Activated CD8-positive, alpha-beta memory T cell treated with anti-CD3 and anti-CD28 coated beads for 36 hours (primary cell): ENCODE results near the gene HOXB7. TPM values are rescaled to one million over a fixed set of nuclear protein-coding genes. Genes with fewer than 3 reads are reported as not detected.

ENCODE experiments used
- CTCF ChIA-PET: fragments of 350-600 bp; sonication (Branson Sonifier 250); formaldehyde crosslinking; loops from one replicate; lab custom pipeline; 2021; ENCODE audit warnings: antibody characterized with exemption; lab: Charles Lee
- POLR2A ChIA-PET: fragments of 350-600 bp; sonication (Branson Sonifier 250); formaldehyde crosslinking; loops from one replicate; lab custom pipeline; 2021; ENCODE audit warnings: antibody characterized with exemption; lab: Charles Lee
- total RNA-seq, 2 experiments: library from RNA; stranded (reverse); gene quantifications; one replicate each; pipeline ENCODE4 v1.2.3, GENCODE V29; 2021

HOXB7 gene
- total RNA-seq, 2 experiments from 2014 or later: 0.59 to 0.73 TPM

GRCh38 chr17:48593840-48594537, 16.8 kb downstream of the HOXB7 start:
- POLR2A ChIA-PET: no interaction called here
- CTCF ChIA-PET: interaction anchor here (0.8 to 3.2 kb wide), 21 partner anchors 10 to 569 kb away, joined by 3 to 24 read pairs (median 5); no protein-coding TSS in a partner anchor

GRCh38 chr17:48593126-48593829, 17.5 kb downstream of the HOXB7 start, which contains the start of gene HOXB5:
Gene HOXB5 (minus strand): TSS chr17:48593779. CDS start chr17:48593682, 97 bp downstream.
- POLR2A ChIA-PET: interaction anchor here (0.6 kb wide), 1 partner anchor 32 kb away, joined by 4 read pairs; no protein-coding TSS in a partner anchor
- CTCF ChIA-PET: interaction anchor here (0.5 to 3.2 kb wide), 36 partner anchors 10 to 568 kb away, joined by 3 to 24 read pairs (median 4); partner anchors contain the start of genes HOXB8 and HOXB9

- POLR2A ChIA-PET: interaction anchor here (0.6 kb wide), 1 partner anchor 33 kb away, joined by 4 read pairs; no protein-coding TSS in a partner anchor
- CTCF ChIA-PET: interaction anchor here (0.6 to 3.2 kb wide), 23 partner anchors 9 to 567 kb away, joined by 3 to 24 read pairs (median 4); partner anchors contain the start of genes HOXB8 and HOXB9
Observed at GRCh38 chr17:48592577-48592976, 18.2 kb downstream of the HOXB7 start.

- POLR2A ChIA-PET: no interaction called here
Observed at GRCh38 chr17:48592057-48592514, 18.7 kb downstream of the HOXB7 start.

GRCh38 chr17:48591255-48592056, 19.4 kb downstream of the HOXB7 start:
- ChIA-PET CTCF (interaction anchor here (0.6 to 3.1 kb wide), 4 partner anchors 27 to 240 kb away, joined by 3 to 24 read pairs (median 4); no protein-coding TSS in a partner anchor), POLR2A (interaction anchor here (1.1 kb wide), 1 partner anchor 14 kb away, joined by 4 read pairs; no protein-coding TSS in a partner anchor)

More at GRCh38 chr17:48592057-48592514, 18.7 kb downstream of the HOXB7 start:
- CTCF ChIA-PET: interaction anchor here (1.1 to 3.1 kb wide), 9 partner anchors 8 to 332 kb away, joined by 3 to 24 read pairs (median 7); partner anchors contain the start of gene HOXB9

- CTCF ChIA-PET: interaction anchor here (0.7 to 1.5 kb wide), 3 partner anchors 8 to 239 kb away, joined by 4 to 5 read pairs (median 5); no protein-coding TSS in a partner anchor
- POLR2A ChIA-PET: interaction anchor here (1.1 kb wide), 1 partner anchor 13 kb away, joined by 4 read pairs; no protein-coding TSS in a partner anchor
Observed at GRCh38 chr17:48590607-48591161, 20.1 kb downstream of the HOXB7 start.

- ChIA-PET CTCF (interaction anchor here (0.7 to 1.5 kb wide), 4 partner anchors 8 to 238 kb away, joined by 3 to 5 read pairs (median 4); no protein-coding TSS in a partner anchor), POLR2A (no interaction called here)
Observed at GRCh38 chr17:48589831-48590606, 20.8 kb downstream of the HOXB7 start, which contains the start of gene HOXB3. Gene HOXB3 (minus strand): TSS chr17:48590241. CDS start chr17:48552474, 37,767 bp downstream.

- ChIA-PET CTCF (interaction anchor here (0.7 to 1.5 kb wide), 3 partner anchors 9 to 238 kb away, joined by 3 to 5 read pairs (median 3); no protein-coding TSS in a partner anchor), POLR2A (no interaction called here)
Observed at GRCh38 chr17:48589060-48589830, 21.6 kb downstream of the HOXB7 start.

- ChIA-PET POLR2A (no interaction called here), CTCF (interaction anchor here (0.6 to 2.7 kb wide), 5 partner anchors 9 to 424 kb away, joined by 3 to 9 read pairs (median 4); no protein-coding TSS in a partner anchor)
Observed at GRCh38 chr17:48588528-48588927, 22.3 kb downstream of the HOXB7 start.

- POLR2A ChIA-PET: interaction anchor here (0.5 kb wide), 1 partner anchor 279 kb away, joined by 3 read pairs; no protein-coding TSS in a partner anchor
- CTCF ChIA-PET: interaction anchor here (0.6 to 2.7 kb wide), 8 partner anchors 8 to 423 kb away, joined by 3 to 9 read pairs (median 4); no protein-coding TSS in a partner anchor
Observed at GRCh38 chr17:48588074-48588415, 22.8 kb downstream of the HOXB7 start.

- ChIA-PET CTCF (interaction anchor here (0.6 to 2.7 kb wide), 7 partner anchors 31 to 423 kb away, joined by 3 to 9 read pairs (median 5); no protein-coding TSS in a partner anchor), POLR2A (interaction anchor here (0.5 kb wide), 1 partner anchor 278 kb away, joined by 3 read pairs; no protein-coding TSS in a partner anchor)
Observed at GRCh38 chr17:48587276-48588073, 23.3 kb downstream of the HOXB7 start.

GRCh38 chr17:48586355-48587258, 24.2 kb downstream of the HOXB7 start:
- CTCF ChIA-PET: interaction anchor here (1.7 to 2.7 kb wide), 3 partner anchors 32 to 251 kb away, joined by 6 to 9 read pairs (median 9); no protein-coding TSS in a partner anchor
- POLR2A ChIA-PET: no interaction called here

GRCh38 chr17:48584223-48584741, 26.5 kb downstream of the HOXB7 start:
- CTCF ChIA-PET: interaction anchor here (0.6 to 1.4 kb wide), 3 partner anchors 8 to 321 kb away, joined by 3 to 5 read pairs (median 4); no protein-coding TSS in a partner anchor
- POLR2A ChIA-PET: no interaction called here
